Thoracic aorta (tissue), 2 donors: ENCODE data around the gene DRC1. TPM values are rescaled to one million over a fixed set of nuclear protein-coding genes. Genes with fewer than 3 reads are reported as not detected.

ENCODE experiments used
- ATAC-seq: fragments of 150-250 bp; one replicate; pipeline ENCODE4 v1.8.0; 2017; ENCODE audit warnings: low read depth; ENCODE audit not compliant: insufficient number of reproducible peaks, low FRiP score
- DNase-seq: peaks from one replicate; pipeline ENCODE4 v3.0.0-alpha.2; 2020; ENCODE audit warnings: low spot score
- H3K27ac ChIP-seq, 2 donors: fragments of 200-600 bp; sonication (generic); 1 replicate in 1 of 2; 2 replicates in 1 of 2; pipeline ENCODE4 v1.5.1; 2016; ENCODE audit warnings: mild to moderate bottlenecking in 2 of 2, moderate library complexity in 2 of 2
- H3K27me3 ChIP-seq: fragments of 200-600 bp; sonication (generic); replicated peaks from 2 replicates; pipeline ENCODE4 v1.6.0; 2016; ENCODE audit warnings: mild to moderate bottlenecking; ENCODE audit not compliant: insufficient read depth
- H3K36me3 ChIP-seq: fragments of 200-600 bp; sonication (generic); one replicate; pipeline ENCODE4 v1.5.1; 2016
- H3K4me1 ChIP-seq, 2 donors: fragments of 200-600 bp; sonication (generic); 1 replicate in 1 of 2; 2 replicates in 1 of 2; pipeline versions ENCODE4 v1.5.1 to v1.6.0; 2016; ENCODE audit warnings: low read depth in 2 of 2, mild to moderate bottlenecking in 1 of 2; ENCODE audit not compliant: control insufficient read depth in 1 of 2
- H3K4me3 ChIP-seq: fragments of 200-600 bp; sonication (generic); 2 replicates; pipeline ENCODE4 v1.5.1; 2016; ENCODE audit warnings: mild to moderate bottlenecking
- H3K9me3 ChIP-seq: fragments of 200-600 bp; sonication (generic); 2 replicates; pipeline ENCODE4 v1.5.1; 2016
- CTCF ChIP-seq: fragments of 200-600 bp; sonication (generic); IDR thresholded peaks from one replicate; pipeline ENCODE4 v1.5.1; 2019; ENCODE audit warnings: antibody characterized with exemption
- total RNA-seq, 2 donors: library from RNA; depleted of rRNA; stranded (reverse); fragments of >200 nt; gene quantifications; one replicate each; pipeline versions ENCODE4 v1.1.0 to v1.2.3, GENCODE V29; 2016

DRC1 gene
- total RNA-seq, 2 donors from 2014 or later, result not detected

GRCh38 chr2:26422947-26423629 lies 21.4 kb downstream of the DRC1 start:
- ATAC-seq, result no peak
- H3K36me3 ChIP-seq, result no peaks in the 10 kb centered on the region
- no peak overlapping the region for H3K27ac ChIP-seq
- no peaks in the 10 kb centered on the region for H3K9me3 ChIP-seq
- H3K4me3 ChIP-seq, result no peak overlapping the region
- H3K27me3 ChIP-seq, result no peaks in the 10 kb centered on the region
- no peak for TF ChIP-seq CTCF
- DNase-seq, result no peak
- no peaks in the 10 kb centered on the region for H3K4me1 ChIP-seq

- ATAC-seq (no peak), DNase-seq (no peak)
- Histone ChIP-seq H3K9me3 (no peaks in the 10 kb centered on the region), H3K27me3 (no peaks in the 10 kb centered on the region), H3K36me3 (no peaks in the 10 kb centered on the region), H3K27ac (no peak overlapping the region), H3K4me3 (no peak overlapping the region), H3K4me1 (no peaks in the 10 kb centered on the region)
- TF ChIP-seq CTCF, result no peak
Measured at GRCh38 chr2:26423750-26424149, 22.0 kb downstream of the DRC1 start.

GRCh38 chr2:26424221-26424620 lies 22.5 kb downstream of the DRC1 start:
- Histone ChIP-seq H3K4me1 (no peaks in the 10 kb centered on the region), H3K27ac (no peak overlapping the region), H3K36me3 (no peaks in the 10 kb centered on the region), H3K4me3 (no peak overlapping the region), H3K27me3 (no peaks in the 10 kb centered on the region), H3K9me3 (no peaks in the 10 kb centered on the region)
- DNase-seq (no peak), ATAC-seq (no peak)
- no peak for TF ChIP-seq CTCF

- DNase-seq (no peak), ATAC-seq (no peak)
- no peaks in the 10 kb centered on the region for H3K9me3 ChIP-seq
- no peak overlapping the region for H3K4me3 ChIP-seq
- no peaks in the 10 kb centered on the region for H3K4me1 ChIP-seq
- no peaks in the 10 kb centered on the region for H3K36me3 ChIP-seq
- no peak overlapping the region for H3K27ac ChIP-seq
- no peaks in the 10 kb centered on the region for H3K27me3 ChIP-seq
- no peak for TF ChIP-seq CTCF
Measured at GRCh38 chr2:26428846-26429245, 27.1 kb downstream of the DRC1 start.

GRCh38 chr2:26429779-26430578 lies 28.3 kb downstream of the DRC1 start:
- no peak for TF ChIP-seq CTCF
- no peak for ATAC-seq
- H3K27me3 ChIP-seq, result no peaks in the 10 kb centered on the region
- no peaks in the 10 kb centered on the region for H3K9me3 ChIP-seq
- H3K4me3 ChIP-seq, result no peak overlapping the region
- no peaks in the 10 kb centered on the region for H3K4me1 ChIP-seq
- no peak overlapping the region for H3K27ac ChIP-seq
- H3K36me3 ChIP-seq, result no peaks in the 10 kb centered on the region
- no peak for DNase-seq
